Measurements from ENCODE around the gene AP3M1. TPM values are rescaled to one million over a fixed set of nuclear protein-coding genes. Genes with fewer than 3 reads are reported as not detected.
"Not testable (repeated sequence)": the region's sequence is repeated elsewhere in the genome, so short reads cannot be mapped to it uniquely, and the experiment has no call there.

The AP3M1 gene
- total RNA-seq, 2 donors from 2014 or later = 29.7 to 39.7 TPM

- not testable (repeated sequence) for DNase-seq (ENCODE audit: low spot score in 2 of 2); H3K9me3 Mint-ChIP-seq; ATAC-seq
- Mint-ChIP-seq H3K27ac (peak overlapping the region in 1 of 2 donors; percentile 36), H3K36me3 (peaks cover 8 to 16% of the 10 kb centered on the region in 2 donors)
These were observed 12.0 kb downstream of the AP3M1 start for GRCh38 chr10:74138596-74138995.

GRCh38 chr10:74137992-74138391 is 12.6 kb downstream of the AP3M1 start:
- Mint-ChIP-seq H3K36me3 (peaks cover 8 to 16% of the 10 kb centered on the region in 2 donors), H3K9me3 (no peaks in the 10 kb centered on the region), H3K27ac (no peak overlapping the region)
- no peak for ATAC-seq
- no peak for DNase-seq (ENCODE audit: low spot score in 2 of 2)

- peaks cover 8 to 16% of the 10 kb centered on the region in 2 donors for H3K36me3 Mint-ChIP-seq
- DNase-seq (ENCODE audit: low spot score in 2 of 2) = no peak
- H3K9me3 Mint-ChIP-seq = no peaks in the 10 kb centered on the region
- no peak overlapping the region for H3K27ac Mint-ChIP-seq
- no peak for ATAC-seq
These were observed 15.2 kb downstream of the AP3M1 start for GRCh38 chr10:74135452-74135851.

- Mint-ChIP-seq H3K36me3 (peaks cover 8 to 16% of the 10 kb centered on the region in 2 donors), H3K9me3 (no peaks in the 10 kb centered on the region), H3K27ac (no peak overlapping the region)
- ATAC-seq (no peak), DNase-seq (ENCODE audit: low spot score in 2 of 2) (no peak)
These were observed 16.5 kb downstream of the AP3M1 start for GRCh38 chr10:74133923-74134820.

GRCh38 chr10:74123081-74123480 is 27.5 kb downstream of the AP3M1 start:
- DNase-seq (ENCODE audit: low spot score in 2 of 2) = no peak

GRCh38 chr10:74122060-74122459 is 28.6 kb downstream of the AP3M1 start:
- no peak for ATAC-seq
- H3K9me3 Mint-ChIP-seq = no peaks in the 10 kb centered on the region
- H3K36me3 Mint-ChIP-seq = peaks cover 0 to 10% of the 10 kb centered on the region in 2 donors
- peak overlapping the region in 1 of 2 donors; percentile 6 for H3K27ac Mint-ChIP-seq
- DNase-seq (ENCODE audit: low spot score in 2 of 2) = no peak

More at GRCh38 chr10:74123081-74123480, 27.5 kb downstream of the AP3M1 start:
- no peak for ATAC-seq
- H3K27ac Mint-ChIP-seq = peak overlapping the region in 1 of 2 donors; percentile 66
- H3K9me3 Mint-ChIP-seq = no peaks in the 10 kb centered on the region
- peaks cover under 1 to 10% of the 10 kb centered on the region in 2 donors for H3K36me3 Mint-ChIP-seq

GRCh38 chr10:74121368-74121767 is 29.3 kb downstream of the AP3M1 start:
- ATAC-seq (no peak), DNase-seq (ENCODE audit: low spot score in 2 of 2) (no peak)
- Mint-ChIP-seq H3K27ac (peak overlapping the region; percentile 6 to 73), H3K9me3 (no peaks in the 10 kb centered on the region), H3K36me3 (peaks cover 7 to 10% of the 10 kb centered on the region in 2 donors)

GRCh38 chr10:74120911-74121310 is 29.7 kb downstream of the AP3M1 start:
- ATAC-seq = no peak
- Mint-ChIP-seq H3K27ac (peak overlapping the region in 1 of 2 donors; percentile 73), H3K9me3 (no peaks in the 10 kb centered on the region), H3K36me3 (peaks cover 10 to 11% of the 10 kb centered on the region in 2 donors)
- no peak for DNase-seq (ENCODE audit: low spot score in 2 of 2)

- Mint-ChIP-seq H3K27ac (peak overlapping the region; percentile 80 to 91), H3K9me3 (no peaks in the 10 kb centered on the region), H3K36me3 (peaks cover 10 to 15% of the 10 kb centered on the region in 2 donors)
- DNase-seq (ENCODE audit: low spot score in 2 of 2) (no peak), ATAC-seq (no peak)
These were observed 31.8 kb downstream of the AP3M1 start for GRCh38 chr10:74118804-74119203.

- DNase-seq (ENCODE audit: low spot score in 2 of 2) (no peak), ATAC-seq (no peak)
- Mint-ChIP-seq H3K27ac (peak overlapping the region; percentile 52 to 80), H3K9me3 (no peaks in the 10 kb centered on the region), H3K36me3 (peaks cover 10 to 16% of the 10 kb centered on the region in 2 donors)
These were observed 32.9 kb downstream of the AP3M1 start for GRCh38 chr10:74117738-74118137.

GRCh38 chr10:74114041-74114448 is 36.6 kb downstream of the AP3M1 start:
- H3K27ac Mint-ChIP-seq = peak overlapping the region; percentile 6 to 72
- peaks cover 14 to 16% of the 10 kb centered on the region in 2 donors for H3K36me3 Mint-ChIP-seq
- ATAC-seq (no peak), DNase-seq (ENCODE audit: low spot score in 2 of 2) (no peak)
- no peaks in the 10 kb centered on the region for H3K9me3 Mint-ChIP-seq

GRCh38 chr10:74113546-74113945 is 37.1 kb downstream of the AP3M1 start:
- no peak for DNase-seq (ENCODE audit: low spot score in 2 of 2)
- Mint-ChIP-seq H3K27ac (peak overlapping the region; percentile 6 to 72), H3K36me3 (peaks cover 9 to 16% of the 10 kb centered on the region in 2 donors), H3K9me3 (no peaks in the 10 kb centered on the region)
- ATAC-seq = no peak

- no peak for DNase-seq (ENCODE audit: low spot score in 2 of 2)
- H3K9me3 Mint-ChIP-seq = no peaks in the 10 kb centered on the region
- H3K36me3 Mint-ChIP-seq = peaks cover 13 to 14% of the 10 kb centered on the region in 2 donors
- no peak overlapping the region for H3K27ac Mint-ChIP-seq
- ATAC-seq = no peak
These were observed 38.8 kb downstream of the AP3M1 start for GRCh38 chr10:74111799-74112198.

- H3K36me3 Mint-ChIP-seq = peaks cover 4 to 14% of the 10 kb centered on the region in 2 donors
- DNase-seq (ENCODE audit: low spot score in 2 of 2) (no peak), ATAC-seq (no peak)
- H3K9me3 Mint-ChIP-seq = no peaks in the 10 kb centered on the region
- peak overlapping the region in 1 of 2 donors; percentile 73 for H3K27ac Mint-ChIP-seq
These were observed 40.5 kb downstream of the AP3M1 start for GRCh38 chr10:74110120-74110519.

GRCh38 chr10:74109452-74109851 is 41.2 kb downstream of the AP3M1 start:
- Mint-ChIP-seq H3K36me3 (peaks cover 4 to 14% of the 10 kb centered on the region in 2 donors), H3K9me3 (no peaks in the 10 kb centered on the region), H3K27ac (no peak overlapping the region)
- DNase-seq (ENCODE audit: low spot score in 2 of 2) = no peak
- ATAC-seq = no peak

GRCh38 chr10:74107391-74107790 is 43.2 kb downstream of the AP3M1 start:
- Mint-ChIP-seq H3K36me3 (peaks cover 0 to 13% of the 10 kb centered on the region in 2 donors), H3K9me3 (no peaks in the 10 kb centered on the region), H3K27ac (peak overlapping the region; percentile 19 to 46)
- ATAC-seq = no peak
- no peak for DNase-seq (ENCODE audit: low spot score in 2 of 2)

GRCh38 chr10:74104996-74105395 is 45.6 kb downstream of the AP3M1 start:
- ATAC-seq = no peak
- Mint-ChIP-seq H3K27ac (no peak overlapping the region), H3K9me3 (no peaks in the 10 kb centered on the region), H3K36me3 (peaks cover 0 to 7% of the 10 kb centered on the region in 2 donors)
- no peak for DNase-seq (ENCODE audit: low spot score in 2 of 2)
